ENCODE results near the gene UBE2S.

The UBE2S gene

DNA sequence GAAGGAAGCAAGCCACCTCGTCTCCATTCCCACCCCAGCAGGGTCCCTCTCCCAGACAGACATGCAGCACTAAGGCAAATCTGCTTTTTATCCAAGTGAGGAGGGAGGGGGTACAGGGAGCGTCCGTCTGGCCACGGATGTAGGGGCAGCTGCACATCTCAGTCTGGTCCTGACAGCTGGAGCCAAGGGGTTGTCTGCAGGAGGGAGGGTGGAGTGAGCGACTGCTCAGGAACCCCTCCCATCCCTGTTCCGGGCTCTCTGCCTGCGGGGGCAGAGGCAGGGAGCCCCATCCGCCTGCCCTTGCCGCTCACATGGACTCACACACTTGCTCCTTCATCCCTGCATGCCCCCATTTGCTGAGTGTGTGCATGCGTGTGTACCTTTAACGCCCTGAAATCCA is 28.4 kb downstream of the UBE2S start (continued):
- TF ChIP-seq, protein P1, sequence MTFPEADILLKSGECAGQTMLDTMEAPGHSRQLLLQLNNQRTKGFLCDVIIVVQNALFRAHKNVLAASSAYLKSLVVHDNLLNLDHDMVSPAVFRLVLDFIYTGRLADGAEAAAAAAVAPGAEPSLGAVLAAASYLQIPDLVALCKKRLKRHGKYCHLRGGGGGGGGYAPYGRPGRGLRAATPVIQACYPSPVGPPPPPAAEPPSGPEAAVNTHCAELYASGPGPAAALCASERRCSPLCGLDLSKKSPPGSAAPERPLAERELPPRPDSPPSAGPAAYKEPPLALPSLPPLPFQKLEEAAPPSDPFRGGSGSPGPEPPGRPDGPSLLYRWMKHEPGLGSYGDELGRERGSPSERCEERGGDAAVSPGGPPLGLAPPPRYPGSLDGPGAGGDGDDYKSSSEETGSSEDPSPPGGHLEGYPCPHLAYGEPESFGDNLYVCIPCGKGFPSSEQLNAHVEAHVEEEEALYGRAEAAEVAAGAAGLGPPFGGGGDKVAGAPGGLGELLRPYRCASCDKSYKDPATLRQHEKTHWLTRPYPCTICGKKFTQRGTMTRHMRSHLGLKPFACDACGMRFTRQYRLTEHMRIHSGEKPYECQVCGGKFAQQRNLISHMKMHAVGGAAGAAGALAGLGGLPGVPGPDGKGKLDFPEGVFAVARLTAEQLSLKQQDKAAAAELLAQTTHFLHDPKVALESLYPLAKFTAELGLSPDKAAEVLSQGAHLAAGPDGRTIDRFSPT (tag by site-specific recombination; IDR thresholded peaks at IDR 0.05) = 0 out of 2 replicates have a peak, but pooled peaks have one; percentile 13
- TF ChIP-seq KLF16 (tag by site-specific recombination; IDR thresholded peaks at IDR 0.05) (no peak), ZNF10 (tag by site-specific recombination; IDR thresholded peaks at IDR 0.05) (no peak), PRDM2 (tag by site-specific recombination; IDR thresholded peaks at IDR 0.05; ENCODE audit: borderline replicate concordance) (no peak), ZNF302 (tag by site-specific recombination; IDR thresholded peaks at IDR 0.05; ENCODE audit: low read depth) (no peak), ZBTB6 (tag by site-specific recombination; IDR thresholded peaks at IDR 0.05) (no peak), ZNF843 (tag by site-specific recombination; IDR thresholded peaks at IDR 0.05) (no peak), ZNF530 (tag by site-specific recombination; IDR thresholded peaks at IDR 0.05; ENCODE audit: low read depth) (no peak), KLF9 (tag by site-specific recombination; IDR thresholded peaks at IDR 0.05; ENCODE audit: low read depth) (no peak), ZNF76 (tag by site-specific recombination; IDR thresholded peaks at IDR 0.05; ENCODE audit: borderline replicate concordance, low read depth) (no peak)
- TF ChIP-seq, protein P2, sequence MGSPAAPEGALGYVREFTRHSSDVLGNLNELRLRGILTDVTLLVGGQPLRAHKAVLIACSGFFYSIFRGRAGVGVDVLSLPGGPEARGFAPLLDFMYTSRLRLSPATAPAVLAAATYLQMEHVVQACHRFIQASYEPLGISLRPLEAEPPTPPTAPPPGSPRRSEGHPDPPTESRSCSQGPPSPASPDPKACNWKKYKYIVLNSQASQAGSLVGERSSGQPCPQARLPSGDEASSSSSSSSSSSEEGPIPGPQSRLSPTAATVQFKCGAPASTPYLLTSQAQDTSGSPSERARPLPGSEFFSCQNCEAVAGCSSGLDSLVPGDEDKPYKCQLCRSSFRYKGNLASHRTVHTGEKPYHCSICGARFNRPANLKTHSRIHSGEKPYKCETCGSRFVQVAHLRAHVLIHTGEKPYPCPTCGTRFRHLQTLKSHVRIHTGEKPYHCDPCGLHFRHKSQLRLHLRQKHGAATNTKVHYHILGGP (tag by site-specific recombination; IDR thresholded peaks at IDR 0.05) = no peak
- TF ChIP-seq, protein P3, sequence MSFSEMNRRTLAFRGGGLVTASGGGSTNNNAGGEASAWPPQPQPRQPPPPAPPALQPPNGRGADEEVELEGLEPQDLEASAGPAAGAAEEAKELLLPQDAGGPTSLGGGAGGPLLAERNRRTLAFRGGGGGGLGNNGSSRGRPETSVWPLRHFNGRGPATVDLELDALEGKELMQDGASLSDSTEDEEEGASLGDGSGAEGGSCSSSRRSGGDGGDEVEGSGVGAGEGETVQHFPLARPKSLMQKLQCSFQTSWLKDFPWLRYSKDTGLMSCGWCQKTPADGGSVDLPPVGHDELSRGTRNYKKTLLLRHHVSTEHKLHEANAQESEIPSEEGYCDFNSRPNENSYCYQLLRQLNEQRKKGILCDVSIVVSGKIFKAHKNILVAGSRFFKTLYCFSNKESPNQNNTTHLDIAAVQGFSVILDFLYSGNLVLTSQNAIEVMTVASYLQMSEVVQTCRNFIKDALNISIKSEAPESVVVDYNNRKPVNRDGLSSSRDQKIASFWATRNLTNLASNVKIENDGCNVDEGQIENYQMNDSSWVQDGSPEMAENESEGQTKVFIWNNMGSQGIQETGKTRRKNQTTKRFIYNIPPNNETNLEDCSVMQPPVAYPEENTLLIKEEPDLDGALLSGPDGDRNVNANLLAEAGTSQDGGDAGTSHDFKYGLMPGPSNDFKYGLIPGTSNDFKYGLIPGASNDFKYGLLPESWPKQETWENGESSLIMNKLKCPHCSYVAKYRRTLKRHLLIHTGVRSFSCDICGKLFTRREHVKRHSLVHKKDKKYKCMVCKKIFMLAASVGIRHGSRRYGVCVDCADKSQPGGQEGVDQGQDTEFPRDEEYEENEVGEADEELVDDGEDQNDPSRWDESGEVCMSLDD (tag by site-specific recombination; IDR thresholded peaks at IDR 0.05) = 0 out of 2 replicates have a peak, but pooled peaks have one; percentile 47

All from HEK293 (cell line).